ENCODE results near the gene C4BPB. TPM values are rescaled to one million over a fixed set of nuclear protein-coding genes. Genes with fewer than 3 reads are reported as not detected.

C4BPB gene
- total RNA-seq, 1 donor from 2014 or later, result 6.6 TPM

- Mint-ChIP-seq H3K4me1 (ENCODE audit: unreplicated experiment) (peaks cover 7% of the 10 kb centered on the region), H3K9me3 (ENCODE audit: unreplicated experiment) (no peaks in the 10 kb centered on the region), H3K4me3 (ENCODE audit: unreplicated experiment) (no peak overlapping the region), H3K27me3 (ENCODE audit: unreplicated experiment) (peaks cover 2% of the 10 kb centered on the region), H3K27ac (ENCODE audit: unreplicated experiment) (no peak overlapping the region), H3K36me3 (ENCODE audit: low read depth, unreplicated experiment) (no peaks in the 10 kb centered on the region)
- no peak for TF ChIP-seq CTCF (IDR thresholded peaks at IDR 0.05; ENCODE audit: unreplicated experiment)
- no peak for DNase-seq (ENCODE audit: low spot score)
Measured at GRCh38 chr1:207145401-207146058, 56.9 kb downstream of the C4BPB start.

Other genes with a start within 250 kb of the C4BPB start
- gene IL20, start 223.2 kb upstream of the C4BPB start, total RNA-seq (ENCODE audit: unreplicated experiment), result not detected
- not detected for gene IL24, start 191.4 kb upstream of the C4BPB start, total RNA-seq (ENCODE audit: unreplicated experiment)
- 8.4 TPM for gene FCMR, start 166.9 kb upstream of the C4BPB start, total RNA-seq (ENCODE audit: unreplicated experiment)
- not detected for gene PIGR, start 142.4 kb upstream of the C4BPB start, total RNA-seq (ENCODE audit: unreplicated experiment)
- not detected for gene FCAMR, start 118.4 kb upstream of the C4BPB start, total RNA-seq (ENCODE audit: unreplicated experiment)
- gene C1orf116, start 56.1 kb upstream of the C4BPB start, total RNA-seq (ENCODE audit: unreplicated experiment), result 0.08 TPM
- 9.0 TPM for gene YOD1, start 37.7 kb upstream of the C4BPB start, total RNA-seq (ENCODE audit: unreplicated experiment)
- 8.9 TPM for gene PFKFB2, start 35.6 kb upstream of the C4BPB start, total RNA-seq (ENCODE audit: unreplicated experiment)
- gene C4BPA, start 15.4 kb downstream of the C4BPB start, total RNA-seq (ENCODE audit: unreplicated experiment), result not detected
- gene CD55, start 232.8 kb downstream of the C4BPB start, total RNA-seq (ENCODE audit: unreplicated experiment), result 16.0 TPM